IPS-11a (cell line): ENCODE results near the gene PLA2G4D.
"Not testable (repeated sequence)": the region's sequence is repeated elsewhere in the genome, so short reads cannot be mapped to it uniquely, and the experiment has no call there.

ENCODE experiments used
- H3K4me3 ChIP-seq: one replicate; pipeline ENCODE4 v1.5.1; 2013; ENCODE audit warnings: low read depth, low read length, control low read depth

Gene PLA2G4D

GRCh38 chr15:42123546-42123945, 29.2 kb upstream of the PLA2G4D start:
- H3K4me3 ChIP-seq = no peak overlapping the region

GRCh38 chr15:42121682-42122081, 27.3 kb upstream of the PLA2G4D start:
- no peak overlapping the region for H3K4me3 ChIP-seq

DNA sequence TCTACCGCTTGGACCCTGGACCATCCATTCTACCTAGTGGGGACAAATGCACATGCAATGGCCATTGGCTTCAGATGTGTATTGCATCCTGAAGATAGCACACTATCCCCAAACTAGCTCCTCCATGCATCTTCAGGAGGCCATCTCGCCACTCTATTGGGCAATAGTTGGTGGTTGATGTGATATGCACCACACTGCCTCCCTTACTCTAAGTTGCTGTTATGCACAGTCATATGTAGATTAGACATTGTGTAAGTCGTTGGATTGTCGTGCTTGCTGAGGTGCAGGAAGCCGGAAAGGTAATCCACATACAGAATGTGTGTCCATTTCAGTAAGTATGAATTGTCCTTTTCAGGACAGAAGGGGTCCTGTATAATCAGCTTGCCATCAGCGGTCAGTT, 26.7 kb upstream of the PLA2G4D start:
- no peak overlapping the region for H3K4me3 ChIP-seq

DNA sequence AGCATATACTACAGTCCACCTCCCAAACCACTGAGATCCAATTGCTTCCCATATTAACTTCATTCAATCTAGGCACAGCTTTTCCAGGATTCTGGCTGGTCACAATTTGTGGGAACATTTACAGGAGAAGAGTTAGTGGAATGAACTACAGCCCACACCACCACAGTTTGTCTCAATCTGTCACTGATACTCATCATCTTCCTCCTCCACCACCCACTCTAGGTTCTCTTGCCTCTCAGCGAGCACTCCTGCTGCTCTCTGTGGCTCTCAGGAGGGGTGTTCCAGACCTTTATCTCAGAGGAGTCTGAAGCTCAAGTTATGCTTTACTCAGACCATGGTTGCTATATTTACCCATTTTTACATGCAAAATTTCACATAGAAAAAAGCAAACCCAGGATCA, 25.9 kb upstream of the PLA2G4D start:
- H3K4me3 ChIP-seq = no peak overlapping the region

GRCh38 chr15:42119446-42119760, 25.0 kb upstream of the PLA2G4D start:
- no peak overlapping the region for H3K4me3 ChIP-seq

DNA sequence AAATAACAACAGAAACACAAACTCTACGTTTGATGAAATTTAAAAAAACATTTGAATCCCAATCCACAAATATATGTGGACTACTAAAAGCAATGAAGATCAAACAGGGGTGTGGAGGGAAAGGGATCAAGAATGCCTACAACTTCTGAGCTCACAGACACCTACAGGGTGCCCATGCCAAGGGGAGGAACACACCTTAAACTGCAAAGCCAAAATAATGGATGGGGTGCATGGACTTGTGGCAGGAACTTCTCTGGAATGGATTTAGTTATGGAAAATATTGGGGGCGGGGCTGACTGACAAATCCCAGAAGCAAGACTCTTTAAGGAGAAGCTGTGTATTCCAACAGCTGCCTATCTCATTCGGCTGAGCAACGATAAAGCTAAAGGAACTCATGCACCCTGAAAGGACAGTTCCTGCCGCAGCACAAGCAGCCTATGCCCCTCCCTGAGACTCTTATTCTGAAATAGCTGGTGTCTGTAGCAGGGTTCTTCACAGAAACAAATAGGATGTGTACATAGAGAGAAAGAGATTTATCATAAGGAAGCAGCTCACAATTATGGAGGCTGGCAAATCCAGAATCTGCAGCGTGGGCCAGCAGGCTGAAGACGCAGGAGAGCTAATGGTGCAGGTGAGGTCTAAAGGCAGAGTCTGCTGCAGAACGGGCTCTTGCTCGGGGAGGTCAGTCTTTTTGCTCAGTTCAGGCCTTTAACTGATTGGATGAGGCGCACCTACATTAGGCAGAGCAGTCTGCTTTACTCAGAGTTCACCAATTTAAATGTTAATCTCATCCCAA, 24.5 kb upstream of the PLA2G4D start:
- no peak overlapping the region for H3K4me3 ChIP-seq

DNA sequence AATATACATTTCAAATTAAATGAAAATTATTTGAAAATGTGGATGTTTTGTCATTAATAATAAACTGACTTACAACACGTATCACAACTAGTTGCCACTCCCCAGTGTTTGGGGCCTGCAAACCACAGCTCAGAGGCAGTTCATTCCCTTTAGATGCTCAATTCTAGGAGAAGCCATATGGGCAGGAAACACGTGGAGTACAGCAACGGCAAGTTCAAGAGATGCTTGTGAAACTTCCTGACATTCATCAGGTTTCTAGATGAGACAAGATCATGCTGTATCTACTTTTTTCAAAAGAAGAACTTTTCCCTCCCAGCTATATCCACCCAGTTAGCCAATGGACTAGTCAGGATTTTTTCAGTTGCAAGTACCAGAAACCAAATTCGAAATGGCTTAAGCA, 17.6 kb upstream of the PLA2G4D start:
- H3K4me3 ChIP-seq = no peak overlapping the region

GRCh38 chr15:42110367-42110766, 16.0 kb upstream of the PLA2G4D start:
- H3K4me3 ChIP-seq = no peak overlapping the region

GRCh38 chr15:42108806-42109205, 14.4 kb upstream of the PLA2G4D start:
- H3K4me3 ChIP-seq = no peak overlapping the region

DNA sequence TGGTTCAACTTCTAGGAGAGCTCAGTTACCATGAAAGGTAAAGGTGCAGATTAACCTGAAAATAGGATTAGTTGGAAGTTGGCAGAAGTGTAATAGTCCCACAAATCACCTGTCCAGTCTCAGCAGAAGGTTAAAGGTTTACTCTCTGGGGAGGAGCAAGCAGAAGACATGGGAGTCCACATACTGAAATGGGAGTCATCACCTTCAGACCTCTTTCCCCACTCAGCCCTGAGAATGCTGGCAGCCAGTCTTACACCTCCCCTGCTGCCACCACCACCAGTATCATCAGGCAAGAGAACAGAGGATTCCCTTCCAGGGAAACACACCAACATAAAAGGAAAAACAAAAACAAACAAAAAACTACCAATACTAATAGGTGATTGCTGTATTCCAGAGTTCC, 13.8 kb upstream of the PLA2G4D start:
- no peak overlapping the region for H3K4me3 ChIP-seq

DNA sequence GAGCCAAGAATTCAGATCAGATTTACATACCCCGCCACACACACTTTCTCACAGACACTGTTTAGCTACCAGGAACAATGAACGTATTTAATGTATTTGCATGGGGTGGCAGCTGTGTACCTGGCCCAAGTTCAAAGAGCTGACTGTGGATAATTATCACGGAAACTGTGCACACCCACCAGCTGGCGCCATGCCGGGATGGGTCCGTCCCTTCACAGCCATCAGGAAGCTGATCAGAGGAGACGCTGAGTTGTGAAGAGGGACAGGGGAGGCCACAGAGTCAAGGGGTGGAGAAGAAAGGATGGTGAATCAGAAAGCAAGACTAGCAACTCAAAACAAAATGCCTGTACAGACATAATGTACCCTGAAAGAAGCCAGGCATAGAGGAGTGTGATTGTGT, 13.1 kb upstream of the PLA2G4D start:
- no peak overlapping the region for H3K4me3 ChIP-seq

GRCh38 chr15:42106288-42106687, 11.9 kb upstream of the PLA2G4D start:
- H3K4me3 ChIP-seq = no peak overlapping the region

DNA sequence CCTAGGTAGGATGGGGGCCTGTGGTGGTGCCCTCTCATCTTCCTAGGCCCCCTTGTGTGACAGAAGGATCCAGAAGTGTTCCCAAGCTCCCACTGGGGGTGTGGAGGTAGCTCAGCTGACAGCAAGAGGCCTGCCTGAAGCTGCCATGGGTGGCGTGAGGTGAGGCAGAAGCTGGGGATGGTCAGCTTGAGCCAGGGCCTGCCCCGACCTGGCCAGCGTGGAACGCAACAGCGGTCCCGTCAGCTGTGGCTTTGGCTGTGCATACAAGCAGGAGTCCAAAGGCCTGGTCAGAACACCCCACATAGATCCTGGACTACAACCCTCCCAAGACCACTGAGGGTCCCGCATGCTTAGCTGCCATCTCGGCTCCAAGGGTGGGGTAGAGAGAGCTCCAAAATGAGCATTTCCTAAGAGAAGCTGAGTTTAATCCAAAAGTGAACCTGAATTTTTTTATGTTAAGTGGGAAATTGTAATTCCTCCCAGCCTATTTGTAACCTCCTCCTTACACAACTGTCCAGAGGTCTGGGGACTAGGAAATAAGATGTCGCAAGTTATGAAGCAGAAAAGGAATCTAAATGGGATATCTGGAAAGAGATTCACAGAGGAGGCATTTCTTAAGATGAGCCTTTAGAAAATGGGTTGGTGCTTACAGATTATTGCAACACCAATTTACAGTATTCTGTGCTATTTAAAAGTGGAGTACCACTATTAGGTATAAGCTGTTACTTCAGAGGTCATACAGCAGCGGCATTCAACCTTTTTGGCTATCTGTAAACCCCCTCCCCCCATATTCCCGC, 9.9 kb upstream of the PLA2G4D start:
- no peak overlapping the region for H3K4me3 ChIP-seq

DNA sequence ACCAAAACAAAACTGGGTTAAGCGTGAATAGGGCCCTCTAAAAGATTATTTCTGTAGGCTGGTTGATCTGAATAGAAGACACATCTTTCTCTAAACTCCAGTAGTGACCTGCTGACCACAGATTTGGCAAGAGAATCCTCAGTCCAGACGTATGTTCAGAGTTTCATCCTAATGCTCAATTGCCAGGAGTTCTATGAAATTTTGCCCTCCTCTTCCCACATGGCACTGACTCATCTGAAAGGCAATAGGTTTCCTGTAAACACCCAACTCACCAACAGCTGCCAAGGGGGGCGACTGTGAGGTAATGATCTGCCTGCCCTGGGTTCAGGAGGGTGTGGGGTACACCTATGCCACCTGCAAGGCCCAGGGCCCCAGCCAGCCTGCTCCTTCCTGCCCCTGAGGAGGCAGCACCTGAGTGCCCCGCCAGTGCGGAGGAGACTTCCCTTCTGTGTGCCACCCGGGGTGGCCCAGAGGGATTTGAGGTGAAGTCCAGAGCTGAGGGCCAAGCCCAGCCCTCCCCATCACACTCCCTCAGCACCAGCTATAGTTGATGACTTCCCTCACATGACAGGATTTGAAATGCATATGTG, 8.4 kb upstream of the PLA2G4D start:
- no peak overlapping the region for H3K4me3 ChIP-seq

- no peak overlapping the region for H3K4me3 ChIP-seq
These were observed 7.5 kb upstream of the PLA2G4D start for GRCh38 chr15:42101861-42102260.

DNA sequence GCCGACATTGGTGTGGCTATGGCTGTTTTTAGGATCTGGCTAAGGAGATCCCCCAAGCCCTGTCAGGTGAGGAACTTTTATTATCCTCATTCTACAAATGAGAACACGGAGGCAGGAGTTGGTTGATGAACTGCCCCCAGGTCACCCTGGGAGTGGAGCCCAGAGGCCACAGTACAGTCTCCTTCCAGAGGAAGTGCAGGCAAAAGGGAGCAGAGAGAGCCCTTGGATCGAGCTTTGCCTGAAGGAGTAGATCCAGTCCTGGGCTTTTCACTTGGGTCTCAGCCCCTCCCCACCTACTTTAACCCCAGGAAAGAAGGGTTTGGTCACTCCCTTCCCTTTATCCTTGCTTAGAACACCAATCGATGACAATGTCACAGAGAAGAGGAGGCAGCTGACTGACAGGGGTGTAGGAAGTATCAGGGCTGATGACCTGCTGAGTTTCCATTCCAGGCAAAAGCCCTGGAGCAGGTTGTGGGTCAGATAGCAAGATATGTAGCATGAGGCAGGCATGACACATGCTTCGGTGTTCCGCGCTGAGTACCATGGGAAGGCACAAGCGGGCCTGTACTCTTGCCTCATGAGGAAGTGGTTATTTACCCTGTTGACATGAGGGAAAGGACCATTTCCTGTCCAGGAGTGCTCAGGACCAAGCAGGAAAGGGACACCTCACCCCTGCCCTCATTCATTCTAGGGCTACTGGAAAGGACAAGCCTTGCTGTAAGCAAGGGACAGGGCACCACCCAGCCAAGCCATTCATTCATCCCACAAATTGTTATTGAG, 5.8 kb upstream of the PLA2G4D start:
- no peak overlapping the region for H3K4me3 ChIP-seq

- H3K4me3 ChIP-seq = no peak overlapping the region
These were observed 2.7 kb upstream of the PLA2G4D start for GRCh38 chr15:42097018-42097417.

- H3K4me3 ChIP-seq = no peak overlapping the region
These were observed 396 bp downstream of the PLA2G4D start for GRCh38 chr15:42093966-42094365.

- H3K4me3 ChIP-seq = no peak overlapping the region
These were observed 1.7 kb downstream of the PLA2G4D start for GRCh38 chr15:42092398-42093318.

- not testable (repeated sequence) for H3K4me3 ChIP-seq
These were observed 2.5 kb downstream of the PLA2G4D start for GRCh38 chr15:42091753-42092397.
